Measurements from ENCODE around the gene GPR152. TPM values are rescaled to one million over a fixed set of nuclear protein-coding genes. Genes with fewer than 3 reads are reported as not detected.
A peak's percentile ranks its signal among the peaks of the same experiment; 100 is the strongest.

GPR152 gene, protein sequence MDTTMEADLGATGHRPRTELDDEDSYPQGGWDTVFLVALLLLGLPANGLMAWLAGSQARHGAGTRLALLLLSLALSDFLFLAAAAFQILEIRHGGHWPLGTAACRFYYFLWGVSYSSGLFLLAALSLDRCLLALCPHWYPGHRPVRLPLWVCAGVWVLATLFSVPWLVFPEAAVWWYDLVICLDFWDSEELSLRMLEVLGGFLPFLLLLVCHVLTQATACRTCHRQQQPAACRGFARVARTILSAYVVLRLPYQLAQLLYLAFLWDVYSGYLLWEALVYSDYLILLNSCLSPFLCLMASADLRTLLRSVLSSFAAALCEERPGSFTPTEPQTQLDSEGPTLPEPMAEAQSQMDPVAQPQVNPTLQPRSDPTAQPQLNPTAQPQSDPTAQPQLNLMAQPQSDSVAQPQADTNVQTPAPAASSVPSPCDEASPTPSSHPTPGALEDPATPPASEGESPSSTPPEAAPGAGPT
- not detected in 2 replicates for total RNA-seq (2014; rRNA removed; shearing (Covaris generic); ENCODE audit: low replicate concordance)

DNA sequence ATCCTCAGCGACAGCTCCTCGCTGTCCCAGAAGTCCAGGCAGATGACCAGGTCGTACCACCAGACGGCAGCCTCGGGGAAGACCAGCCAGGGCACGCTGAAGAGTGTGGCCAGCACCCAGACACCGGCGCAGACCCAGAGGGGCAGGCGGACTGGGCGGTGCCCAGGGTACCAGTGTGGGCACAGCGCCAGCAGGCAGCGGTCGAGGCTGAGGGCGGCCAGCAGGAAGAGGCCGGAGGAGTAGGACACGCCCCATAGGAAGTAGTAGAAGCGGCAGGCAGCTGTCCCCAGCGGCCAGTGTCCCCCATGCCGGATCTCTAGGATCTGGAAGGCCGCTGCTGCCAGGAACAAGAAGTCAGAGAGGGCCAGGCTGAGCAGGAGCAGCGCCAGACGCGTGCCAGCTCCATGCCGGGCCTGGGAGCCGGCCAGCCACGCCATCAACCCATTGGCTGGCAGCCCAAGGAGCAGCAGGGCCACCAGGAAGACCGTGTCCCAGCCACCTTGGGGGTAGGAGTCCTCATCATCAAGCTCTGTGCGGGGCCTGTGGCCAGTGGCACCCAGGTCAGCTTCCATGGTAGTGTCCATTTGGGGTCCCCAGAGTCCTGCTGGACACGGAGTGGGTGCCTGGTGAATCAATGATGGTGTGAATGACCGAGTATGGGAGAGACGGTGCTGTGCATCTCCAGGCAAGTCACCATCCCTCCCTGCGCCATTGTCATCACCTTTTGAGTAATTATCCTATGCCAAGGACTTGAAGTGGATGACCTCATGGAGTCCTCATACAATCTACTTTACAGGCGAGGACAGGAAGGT, at the start of gene GPR152:
TSS of gene GPR152 (minus strand) at position 589 of the 812 bp plus-strand sequence. CDS start at position 584, 5 bp downstream.
- Histone ChIP-seq H3K9me3 (no peaks in the 10 kb centered on the region), H3K36me3 (no peaks in the 10 kb centered on the region), H3K4me3 (peak within 1 kb of the TSS; percentile 27), H3K27me3 (no peaks in the 10 kb centered on the region)
- DNase-seq, result peak; percentile 63

DNA sequence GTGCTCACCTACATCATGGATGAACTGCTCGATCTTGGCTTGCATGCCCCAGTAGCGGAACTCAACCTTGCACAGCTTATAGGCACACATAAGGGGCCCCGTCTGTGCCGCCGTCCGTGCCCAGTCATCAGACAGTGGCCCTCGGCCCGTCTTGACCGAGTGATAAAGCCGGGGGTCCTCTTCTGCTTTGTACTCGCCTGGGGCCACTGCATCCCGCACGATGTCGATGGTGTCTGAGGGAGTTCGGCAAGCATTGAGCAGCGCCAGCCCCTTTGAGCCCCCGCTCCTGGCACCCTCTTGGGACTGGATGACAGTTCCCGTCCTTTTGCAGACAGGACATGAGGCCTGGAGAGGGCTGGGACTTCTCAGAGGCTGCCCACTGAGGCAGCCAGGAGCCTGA, 49.3 kb upstream of the GPR152 start:
- Histone ChIP-seq H3K9me3 (no peaks in the 10 kb centered on the region), H3K4me3 (no peak overlapping the region), H3K36me3 (peaks cover 13% of the 10 kb centered on the region), H3K27me3 (no peaks in the 10 kb centered on the region)
- no peak for DNase-seq

DNA sequence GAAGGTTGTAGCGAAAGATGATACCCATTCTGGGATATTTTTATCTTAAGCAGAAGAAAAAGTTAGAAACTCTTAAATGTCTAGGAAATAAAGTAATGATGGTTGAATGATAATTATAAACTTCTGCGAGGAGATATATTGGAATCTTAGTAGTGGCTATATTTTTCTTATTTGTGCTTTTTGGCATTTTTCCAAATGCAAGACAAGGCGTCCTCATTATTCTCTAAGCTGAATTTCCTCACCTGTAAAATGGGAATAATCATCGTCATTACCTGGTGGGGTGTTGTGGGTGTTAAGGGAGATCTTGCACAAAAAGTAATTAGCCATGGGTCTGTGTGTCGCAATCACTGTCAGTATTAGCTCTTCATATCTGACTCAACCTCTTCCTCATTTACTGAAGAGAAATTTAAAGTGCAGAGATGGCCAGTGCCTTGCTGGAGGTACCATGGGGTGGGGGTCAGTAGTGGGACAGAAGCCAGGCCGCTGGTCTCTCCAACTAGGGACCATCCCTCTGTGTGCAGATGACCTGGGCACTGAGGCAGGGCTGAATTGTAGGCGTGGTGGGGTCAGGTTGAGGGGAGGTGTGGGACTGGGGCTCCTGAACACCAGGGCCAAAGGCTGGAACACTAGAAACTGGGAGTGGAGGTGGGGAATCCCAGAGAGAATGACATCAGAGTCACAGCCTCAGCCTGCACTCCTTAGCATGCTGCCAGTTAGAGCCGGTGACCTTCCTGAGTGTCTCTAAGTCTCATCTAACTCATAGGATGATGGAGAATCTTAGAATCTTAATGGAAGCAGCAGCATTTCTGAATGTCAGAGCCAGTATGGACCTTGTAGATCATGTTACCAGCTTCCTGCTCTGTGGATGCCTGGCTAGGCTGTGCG, 48.5 kb upstream of the GPR152 start:
- peaks cover 7% of the 10 kb centered on the region for H3K36me3 ChIP-seq
- no peak for DNase-seq
- H3K27me3 ChIP-seq, result no peaks in the 10 kb centered on the region
- no peak overlapping the region for H3K4me3 ChIP-seq
- no peaks in the 10 kb centered on the region for H3K9me3 ChIP-seq

DNA sequence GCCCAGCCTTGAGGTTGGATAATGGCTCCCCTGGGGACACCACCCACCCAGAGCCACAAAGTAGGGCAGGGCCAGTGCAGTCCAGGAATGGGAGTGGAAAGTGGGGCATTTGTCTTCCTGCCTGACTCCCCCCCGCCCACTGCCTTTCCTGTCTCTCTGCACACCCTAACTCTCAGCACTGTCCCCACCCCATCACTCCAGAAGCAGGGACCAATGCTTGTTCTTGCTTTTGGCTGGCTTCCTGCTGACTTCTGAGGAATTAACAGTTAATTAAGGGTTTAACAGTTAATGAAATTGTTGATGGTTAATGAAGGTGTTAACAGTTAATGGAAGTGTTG, 47.9 kb upstream of the GPR152 start:
- Histone ChIP-seq H3K4me3 (no peak overlapping the region), H3K27me3 (no peaks in the 10 kb centered on the region), H3K9me3 (no peaks in the 10 kb centered on the region)

DNA sequence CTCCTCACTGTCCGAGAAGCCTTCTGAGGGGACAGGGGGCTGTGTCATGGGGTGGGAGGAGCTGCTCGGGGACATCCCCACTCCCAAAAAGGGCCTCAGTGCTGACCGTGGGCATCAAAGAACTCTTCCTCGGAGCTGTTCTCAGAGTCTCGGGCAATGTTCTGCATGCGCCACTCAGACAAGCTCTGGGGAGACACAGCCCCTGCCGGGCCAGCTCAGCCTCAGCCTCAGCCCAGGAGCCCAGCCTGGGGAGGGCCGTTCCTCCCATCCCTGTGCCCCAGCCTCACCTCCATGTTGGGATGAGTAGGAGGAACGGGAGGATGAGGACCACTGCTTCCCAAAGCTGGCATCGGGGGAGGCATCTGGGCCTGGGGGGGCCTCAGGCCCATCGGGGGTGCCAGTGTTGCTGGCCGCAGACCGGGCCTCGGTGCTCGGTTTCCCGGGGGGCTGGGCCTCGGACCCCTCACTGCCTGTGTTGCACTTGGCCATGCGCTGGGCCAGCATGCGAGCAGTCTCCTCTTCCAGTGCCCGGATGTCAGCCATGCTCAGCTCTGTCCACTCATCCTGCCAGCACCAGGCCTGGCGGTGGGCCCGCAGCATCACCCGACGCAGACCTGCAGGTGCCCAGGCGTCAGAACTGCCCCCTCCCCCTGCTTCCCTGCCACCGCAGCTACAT, 47.4 kb upstream of the GPR152 start:
- H3K9me3 ChIP-seq, result no peaks in the 10 kb centered on the region
- no peak for DNase-seq
- no peaks in the 10 kb centered on the region for H3K27me3 ChIP-seq
- peaks cover 7% of the 10 kb centered on the region for H3K36me3 ChIP-seq
- no peak overlapping the region for H3K4me3 ChIP-seq

More for the DNA sequence above, 47.9 kb upstream of the GPR152 start:
- no peak for DNase-seq
- H3K36me3 ChIP-seq, result peaks cover 7% of the 10 kb centered on the region

DNA sequence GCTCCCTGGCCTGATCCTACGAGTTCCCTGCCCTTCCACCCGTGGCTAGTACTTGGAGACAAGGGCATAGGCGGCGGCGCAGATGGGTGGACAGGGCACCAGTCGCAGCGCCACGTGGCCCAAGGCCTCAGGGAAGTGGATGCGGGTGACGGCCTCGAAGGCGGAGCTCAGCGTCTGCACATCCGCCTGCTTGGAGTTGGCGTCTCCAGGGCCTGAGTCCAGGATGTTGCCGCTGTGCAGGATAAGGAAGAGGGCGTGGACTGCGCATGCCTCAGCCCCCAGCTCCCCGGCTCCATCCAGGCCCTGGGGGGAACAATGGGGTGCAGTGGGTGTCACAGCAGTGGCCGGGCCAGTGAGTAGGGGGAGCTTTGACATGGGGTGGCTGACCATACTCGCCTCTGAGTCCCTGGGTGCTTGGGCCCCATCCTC, 46.0 kb upstream of the GPR152 start:
- DNase-seq, result no peak
- Histone ChIP-seq H3K27me3 (no peaks in the 10 kb centered on the region), H3K36me3 (peaks cover 7% of the 10 kb centered on the region), H3K9me3 (no peaks in the 10 kb centered on the region), H3K4me3 (no peak overlapping the region)

DNA sequence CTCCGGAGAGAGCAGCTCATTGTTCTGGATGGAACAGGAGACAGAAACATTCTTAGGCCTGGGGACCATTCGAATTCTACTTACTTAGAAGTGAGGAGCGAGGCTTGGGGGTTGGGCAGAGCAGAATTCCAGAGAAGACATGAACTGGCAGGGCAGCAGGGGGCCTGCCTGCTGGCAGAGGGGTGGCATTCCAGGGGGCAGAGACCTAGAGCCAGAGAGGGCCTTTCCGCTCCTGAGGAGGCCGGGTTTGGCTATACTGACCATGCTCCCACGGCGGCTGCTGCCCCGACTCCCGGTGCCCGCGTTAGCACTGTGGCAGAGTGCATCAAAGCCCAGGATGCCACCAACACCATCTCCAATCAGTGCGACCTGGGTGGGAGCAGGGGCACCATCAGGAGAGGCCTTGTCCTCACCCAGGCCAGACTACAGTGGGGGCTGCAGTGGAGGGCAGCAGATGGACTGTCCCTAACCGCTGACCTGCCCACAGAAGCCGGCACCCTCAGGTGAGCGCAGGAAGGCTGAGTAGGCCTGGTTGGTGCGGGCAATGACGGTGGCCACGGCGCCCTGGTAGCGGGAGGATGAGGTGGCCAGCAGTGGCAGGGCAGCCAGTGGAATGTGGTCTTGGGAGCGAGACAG, 45.2 kb upstream of the GPR152 start:
- no peak overlapping the region for H3K4me3 ChIP-seq
- H3K9me3 ChIP-seq, result no peaks in the 10 kb centered on the region
- no peaks in the 10 kb centered on the region for H3K27me3 ChIP-seq
- peaks cover 7% of the 10 kb centered on the region for H3K36me3 ChIP-seq
- no peak for DNase-seq

DNA sequence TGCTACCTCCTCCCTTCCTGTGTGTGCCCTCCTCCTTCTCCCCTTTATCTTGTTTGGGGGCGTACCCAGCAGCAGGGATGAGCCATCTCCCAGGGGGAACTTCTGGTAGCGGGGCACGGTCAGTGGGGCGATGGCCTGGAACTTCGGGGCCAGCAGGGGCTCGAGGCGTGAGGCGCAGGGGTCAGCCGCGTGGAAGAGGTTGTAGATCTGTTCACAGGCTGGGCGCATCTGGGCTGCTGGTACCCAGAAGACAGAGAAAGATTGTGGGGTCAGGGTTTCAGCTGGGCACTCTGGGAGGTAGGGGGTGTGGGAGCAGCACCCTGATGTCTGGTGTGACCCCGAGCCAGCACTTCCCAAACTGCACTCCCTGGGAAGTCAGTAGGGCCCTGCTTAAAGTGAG, 43.6 kb upstream of the GPR152 start:
- Histone ChIP-seq H3K9me3 (no peaks in the 10 kb centered on the region), H3K36me3 (peaks cover 6% of the 10 kb centered on the region), H3K4me3 (no peak overlapping the region), H3K27me3 (no peaks in the 10 kb centered on the region)
- DNase-seq, result no peak

DNA sequence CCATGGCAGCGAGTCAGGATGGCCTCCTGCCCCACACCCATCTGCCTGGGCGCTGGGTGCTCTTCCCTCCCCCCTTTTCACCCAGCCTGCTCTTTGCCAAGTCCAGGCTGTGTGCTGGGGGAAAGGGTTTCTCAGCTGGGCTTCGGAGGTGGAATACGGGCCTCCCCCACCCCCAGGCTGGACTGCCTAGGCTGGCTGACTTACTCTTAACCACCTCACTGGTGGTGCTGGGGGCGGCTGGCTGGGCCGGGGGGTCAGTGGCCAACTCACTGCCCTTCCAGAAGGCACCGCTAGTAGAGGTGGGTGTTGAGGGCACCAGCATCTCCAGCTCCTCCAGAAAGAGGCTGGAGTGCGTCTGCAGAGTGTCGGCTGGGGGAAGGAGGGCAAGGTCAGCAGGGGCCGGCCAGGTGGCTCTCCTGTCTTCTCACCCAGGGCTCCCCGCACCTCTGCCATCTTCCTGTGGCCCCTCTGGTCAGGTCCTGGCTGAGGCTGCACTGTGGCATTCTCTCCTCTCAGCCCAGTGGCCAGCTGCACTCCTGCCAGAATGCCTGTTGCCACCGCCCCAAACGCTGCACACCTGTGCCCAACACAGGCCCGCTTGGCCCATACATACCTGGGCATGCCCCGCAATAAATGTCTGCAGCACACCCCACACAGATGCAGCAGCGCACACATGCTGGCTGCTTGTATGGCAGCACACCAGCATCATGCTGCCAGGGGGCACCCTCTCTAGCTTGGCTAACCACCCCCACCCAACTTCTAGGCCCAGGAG, 42.9 kb upstream of the GPR152 start:
- no peak for DNase-seq
- Histone ChIP-seq H3K36me3 (peaks cover 9% of the 10 kb centered on the region), H3K4me3 (no peak overlapping the region), H3K27me3 (no peaks in the 10 kb centered on the region), H3K9me3 (no peaks in the 10 kb centered on the region)

DNA sequence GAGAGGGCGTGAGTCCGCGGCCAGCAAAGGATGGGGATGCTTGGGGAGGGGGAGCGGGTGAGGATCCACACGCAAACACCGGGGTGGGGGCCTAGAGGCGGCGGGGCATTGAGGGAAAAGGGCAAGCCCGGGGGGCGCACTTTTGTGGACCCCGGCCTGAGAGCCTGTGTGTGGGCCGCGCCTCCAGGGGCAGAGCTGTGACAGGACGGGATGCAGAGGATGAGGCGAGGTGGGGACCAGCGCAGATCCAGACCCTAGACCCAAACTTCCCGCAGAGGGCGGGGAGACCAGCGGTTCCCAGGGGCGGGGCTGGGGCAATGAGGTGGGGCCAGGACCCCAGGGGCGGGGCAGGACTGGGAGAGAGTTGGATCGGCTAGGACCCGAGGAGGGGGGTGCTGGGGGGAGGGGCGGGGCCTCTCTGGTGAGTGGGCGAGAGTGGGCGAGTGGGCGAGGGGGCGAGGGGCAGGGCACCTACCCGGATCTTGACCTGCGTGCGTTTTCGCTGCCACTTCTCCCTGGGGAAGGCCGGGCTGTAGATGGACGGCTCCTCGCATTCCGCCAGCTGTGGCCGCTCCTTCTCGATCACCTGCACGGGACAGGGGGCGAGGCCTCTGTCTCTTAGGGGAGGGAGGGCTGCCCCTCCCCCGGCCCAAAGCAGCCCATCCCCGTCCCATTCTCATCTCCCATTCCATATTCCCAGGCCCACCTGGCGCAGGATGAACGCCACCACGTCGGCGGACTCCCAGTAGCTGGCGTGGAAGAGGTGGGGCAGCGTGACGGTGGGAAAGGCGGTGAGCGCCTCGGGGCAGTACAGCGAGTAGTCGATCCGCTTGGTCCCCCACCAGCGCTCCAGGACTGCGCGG, 42.1 kb upstream of the GPR152 start:
- H3K4me3 ChIP-seq, result no peak overlapping the region
- H3K9me3 ChIP-seq, result no peaks in the 10 kb centered on the region
- H3K36me3 ChIP-seq, result peaks cover 9% of the 10 kb centered on the region
- H3K27me3 ChIP-seq, result no peaks in the 10 kb centered on the region
- DNase-seq, result no peak

DNA sequence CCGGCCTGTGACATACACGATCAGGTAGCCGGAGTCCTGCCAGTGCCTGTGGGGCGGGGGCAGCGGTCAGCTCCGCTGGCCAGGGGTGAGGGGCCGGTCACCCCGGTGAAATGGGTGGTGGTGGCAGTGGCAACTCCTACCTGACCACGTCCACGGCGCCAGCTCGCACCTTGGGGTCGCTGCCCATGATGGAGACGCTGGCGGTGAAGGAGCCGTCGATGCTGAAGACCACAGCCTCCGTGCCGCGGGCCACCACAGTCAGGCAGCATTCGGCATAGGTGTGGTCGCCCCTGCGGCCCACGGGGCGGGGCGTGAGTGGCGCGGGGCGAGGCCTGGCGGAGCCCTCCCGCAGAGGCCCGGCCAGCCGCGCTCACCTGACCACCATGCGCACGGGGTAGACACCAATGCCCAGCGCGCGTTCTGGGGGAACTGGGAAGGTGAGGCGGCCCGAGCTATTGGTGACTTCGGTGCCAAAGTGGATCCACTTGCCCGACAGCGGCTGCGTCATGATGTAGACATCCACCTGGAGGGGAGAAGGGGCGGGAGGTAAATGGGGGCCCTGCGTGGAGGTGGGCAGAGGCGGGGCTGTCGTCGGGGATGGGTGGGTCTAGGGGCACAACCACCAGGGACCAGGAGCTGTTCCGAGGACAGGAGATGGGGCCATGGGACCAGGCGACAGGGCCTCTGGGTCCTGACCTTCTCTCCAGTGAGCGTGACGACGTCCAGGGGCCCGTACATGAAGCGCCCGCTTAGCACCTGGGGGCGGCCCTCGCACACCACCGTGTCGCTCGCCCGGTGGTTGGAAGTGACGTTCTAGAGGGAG, 41.2 kb upstream of the GPR152 start:
- no peak for DNase-seq
- no peaks in the 10 kb centered on the region for H3K27me3 ChIP-seq
- H3K36me3 ChIP-seq, result peaks cover 9% of the 10 kb centered on the region
- no peak overlapping the region for H3K4me3 ChIP-seq
- no peaks in the 10 kb centered on the region for H3K9me3 ChIP-seq

DNA sequence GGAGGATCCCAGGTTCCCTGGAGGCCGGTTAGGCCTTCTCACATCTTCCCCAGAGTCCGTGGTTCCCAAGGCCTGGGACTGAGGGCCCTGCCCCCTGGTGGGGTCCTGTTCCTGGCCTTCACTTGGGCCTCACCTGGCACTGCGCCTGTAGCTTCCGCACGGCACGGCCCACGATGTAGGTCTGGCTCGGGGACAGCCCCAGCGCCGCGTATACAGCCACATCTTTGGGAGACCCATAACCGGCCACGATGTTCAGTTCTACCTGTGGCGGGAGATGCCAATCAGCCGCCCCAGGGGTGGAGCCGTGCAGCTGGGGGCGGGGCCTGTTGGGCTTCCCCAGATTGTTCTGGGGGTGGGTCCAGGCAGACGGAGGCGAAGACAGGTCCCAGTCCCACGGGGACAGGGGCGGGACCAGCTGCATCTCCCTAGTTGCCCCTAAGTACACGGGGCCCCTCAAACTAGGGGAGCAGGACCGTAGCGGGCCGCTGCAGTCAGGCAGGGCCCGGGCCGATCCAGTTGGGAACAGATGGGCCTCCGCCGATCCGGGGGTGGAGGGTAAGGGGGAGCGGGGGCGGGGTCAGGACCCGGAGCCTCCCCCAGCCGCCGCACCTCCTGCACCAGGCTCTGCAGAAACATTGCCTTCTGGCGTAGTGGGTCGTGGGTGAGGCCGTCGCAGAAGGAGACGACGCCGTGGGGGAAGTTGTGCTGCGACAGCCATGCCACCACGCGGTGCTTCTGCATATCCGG, 40.4 kb upstream of the GPR152 start:
- H3K9me3 ChIP-seq, result no peaks in the 10 kb centered on the region
- DNase-seq, result no peak
- peaks cover 9% of the 10 kb centered on the region for H3K36me3 ChIP-seq
- no peaks in the 10 kb centered on the region for H3K27me3 ChIP-seq
- H3K4me3 ChIP-seq, result no peak overlapping the region

DNA sequence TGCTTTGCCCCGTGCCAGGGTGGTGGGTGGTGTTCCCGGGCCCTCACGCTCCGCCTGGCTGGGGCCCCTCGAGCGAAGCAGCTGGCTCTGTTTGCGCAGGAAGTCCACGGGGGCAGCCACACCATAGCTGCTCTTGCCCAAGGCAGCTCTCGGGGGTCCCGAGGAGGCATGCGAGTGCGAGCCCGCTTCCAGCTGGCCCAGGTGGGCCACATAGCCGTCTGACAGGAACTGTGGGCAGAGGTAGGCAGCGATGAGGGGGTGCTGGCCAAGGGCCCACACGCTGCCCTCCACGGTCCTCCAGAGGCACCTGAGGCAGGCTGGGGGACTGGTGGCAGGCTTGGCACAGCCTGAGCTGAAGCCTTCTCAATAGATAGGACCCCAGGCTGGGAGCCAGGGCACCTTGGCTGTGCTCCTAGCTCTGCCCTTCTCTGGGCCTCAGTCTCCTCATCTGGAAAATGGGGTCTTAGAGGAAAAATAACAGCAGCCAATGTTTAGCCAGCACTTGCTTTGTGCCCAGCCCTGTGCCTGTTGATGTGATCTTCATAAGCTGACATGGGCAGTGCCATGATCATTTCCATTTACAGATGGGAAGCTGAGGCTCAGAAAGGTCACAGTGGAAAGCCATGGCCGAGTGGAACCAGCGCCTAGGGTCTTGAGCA, 39.7 kb upstream of the GPR152 start:
- Histone ChIP-seq H3K27me3 (no peaks in the 10 kb centered on the region), H3K36me3 (peaks cover 11% of the 10 kb centered on the region), H3K4me3 (no peak overlapping the region), H3K9me3 (no peaks in the 10 kb centered on the region)
- DNase-seq, result no peak

Data from MG63 (cell line).